DOHH2 (cell line): Measurements from ENCODE around the gene EYA2.

ENCODE experiments used
- H3F3A ChIP-seq: fragments of 200-600 bp; sonication (generic), shearing (Covaris generic); 2 replicates; pipeline ENCODE4 v1.6.0; 2016; ENCODE audit warnings: antibody characterized with exemption, mild to moderate bottlenecking; ENCODE audit not compliant: control insufficient read depth, insufficient read depth
- H3K27ac ChIP-seq: fragments of 200-600 bp; sonication (generic); 2 replicates; pipeline ENCODE4 v1.5.1; 2014; ENCODE audit warnings: low read depth, mild to moderate bottlenecking, low read length, moderate library complexity
- H3K27me3 ChIP-seq: fragments of 200-600 bp; sonication (generic); 2 replicates; pipeline ENCODE4 v1.6.1; 2014; ENCODE audit warnings: mild to moderate bottlenecking, low read length, mixed read lengths; ENCODE audit not compliant: control insufficient read depth
- H3K36me3 ChIP-seq: fragments of 200-600 bp; sonication (generic); 2 replicates; pipeline ENCODE4 v1.6.1; 2014; ENCODE audit warnings: mild to moderate bottlenecking, low read length, moderate library complexity, mixed read lengths; ENCODE audit not compliant: control insufficient read depth
- H3K4me1 ChIP-seq: fragments of 200-600 bp; sonication (generic); 2 replicates; pipeline ENCODE4 v1.6.1; 2014; ENCODE audit warnings: mild to moderate bottlenecking, low read length, mixed read lengths; ENCODE audit not compliant: control insufficient read depth
- H3K4me2 ChIP-seq: fragments of 200-600 bp; sonication (generic); 2 replicates; pipeline ENCODE4 v1.6.0; 2014; ENCODE audit warnings: mild to moderate bottlenecking, low read length, moderate library complexity
- H3K4me3 ChIP-seq: fragments of 200-600 bp; sonication (generic); 2 replicates; pipeline ENCODE4 v1.5.1; 2014; ENCODE audit warnings: mild to moderate bottlenecking, low read length, mixed read lengths
- H3K79me2 ChIP-seq: fragments of 200-600 bp; sonication (generic); 2 replicates; pipeline ENCODE4 v1.6.1; 2014; ENCODE audit warnings: mild to moderate bottlenecking, low read length, mixed read lengths; ENCODE audit not compliant: control insufficient read depth
- H3K9me2 ChIP-seq: fragments of 200-600 bp; sonication (generic); replicated peaks from 2 replicates; pipeline ENCODE4 v1.6.1; 2014; ENCODE audit warnings: mild to moderate bottlenecking, low read length, mixed read lengths; ENCODE audit not compliant: control insufficient read depth
- H3K9me3 ChIP-seq: fragments of 200-600 bp; sonication (generic); 2 replicates; pipeline ENCODE4 v1.6.1; 2014; ENCODE audit warnings: antibody characterized with exemption, low read length, mixed read lengths; ENCODE audit not compliant: control insufficient read depth, insufficient read depth
- H4K20me1 ChIP-seq: fragments of 200-600 bp; sonication (generic); 2 replicates; pipeline ENCODE4 v1.6.0; 2014; ENCODE audit warnings: low read depth, mild to moderate bottlenecking, antibody characterized with exemption, low read length, moderate library complexity; ENCODE audit not compliant: control insufficient read depth, insufficient read depth
- EZH2phosphoT487 ChIP-seq: fragments of 200-600 bp; sonication (generic); IDR thresholded peaks from 2 replicates; pipeline ENCODE4 v1.6.1; 2017; ENCODE audit warnings: borderline replicate concordance, mild to moderate bottlenecking, antibody characterized with exemption, low read length, moderate library complexity, mixed read lengths
- TF ChIP-seq, protein P1 (sequence below): fragments of 200-600 bp; sonication (generic); IDR thresholded peaks from one replicate; pipeline ENCODE4 v1.5.1; 2014; ENCODE audit warnings: antibody characterized with exemption, mild to moderate bottlenecking, low read depth, low read length; ENCODE audit not compliant: poor library complexity, severe bottlenecking

Gene EYA2

DNA sequence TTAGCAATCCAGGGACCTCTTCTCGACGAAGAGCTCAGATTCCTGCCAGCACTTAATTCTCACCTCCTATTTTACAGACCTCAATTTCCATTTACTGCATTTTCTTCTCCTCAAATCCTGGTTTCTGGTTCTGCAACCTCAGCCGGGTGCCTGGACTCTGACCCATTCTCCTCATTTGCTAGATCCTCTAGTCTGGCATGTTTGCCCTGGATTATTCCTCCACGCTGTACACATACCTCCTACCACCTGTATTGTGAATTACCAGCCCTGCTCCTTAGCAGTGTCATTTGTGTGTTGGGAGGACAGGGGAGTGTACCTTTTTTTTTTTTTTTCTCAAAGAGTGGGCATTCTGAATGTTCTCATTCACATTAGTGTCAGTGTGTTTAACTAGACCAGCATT, 257.4 kb downstream of the EYA2 start:
- Histone ChIP-seq H3K9me3 (no peaks in the 10 kb centered on the region), H3K9me2 (no peaks in the 10 kb centered on the region), H3K4me3 (no peak overlapping the region), H4K20me1 (no peaks in the 10 kb centered on the region), H3K27me3 (no peaks in the 10 kb centered on the region), H3K79me2 (no peaks in the 10 kb centered on the region), H3K4me2 (no peak overlapping the region), H3K36me3 (no peaks in the 10 kb centered on the region), H3K27ac (no peak overlapping the region), H3F3A (no peaks in the 10 kb centered on the region), H3K4me1 (no peaks in the 10 kb centered on the region)
- TF ChIP-seq, protein P1, sequence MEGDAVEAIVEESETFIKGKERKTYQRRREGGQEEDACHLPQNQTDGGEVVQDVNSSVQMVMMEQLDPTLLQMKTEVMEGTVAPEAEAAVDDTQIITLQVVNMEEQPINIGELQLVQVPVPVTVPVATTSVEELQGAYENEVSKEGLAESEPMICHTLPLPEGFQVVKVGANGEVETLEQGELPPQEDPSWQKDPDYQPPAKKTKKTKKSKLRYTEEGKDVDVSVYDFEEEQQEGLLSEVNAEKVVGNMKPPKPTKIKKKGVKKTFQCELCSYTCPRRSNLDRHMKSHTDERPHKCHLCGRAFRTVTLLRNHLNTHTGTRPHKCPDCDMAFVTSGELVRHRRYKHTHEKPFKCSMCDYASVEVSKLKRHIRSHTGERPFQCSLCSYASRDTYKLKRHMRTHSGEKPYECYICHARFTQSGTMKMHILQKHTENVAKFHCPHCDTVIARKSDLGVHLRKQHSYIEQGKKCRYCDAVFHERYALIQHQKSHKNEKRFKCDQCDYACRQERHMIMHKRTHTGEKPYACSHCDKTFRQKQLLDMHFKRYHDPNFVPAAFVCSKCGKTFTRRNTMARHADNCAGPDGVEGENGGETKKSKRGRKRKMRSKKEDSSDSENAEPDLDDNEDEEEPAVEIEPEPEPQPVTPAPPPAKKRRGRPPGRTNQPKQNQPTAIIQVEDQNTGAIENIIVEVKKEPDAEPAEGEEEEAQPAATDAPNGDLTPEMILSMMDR, result no peak
- TF ChIP-seq EZH2phosphoT487, result no peak

DNA sequence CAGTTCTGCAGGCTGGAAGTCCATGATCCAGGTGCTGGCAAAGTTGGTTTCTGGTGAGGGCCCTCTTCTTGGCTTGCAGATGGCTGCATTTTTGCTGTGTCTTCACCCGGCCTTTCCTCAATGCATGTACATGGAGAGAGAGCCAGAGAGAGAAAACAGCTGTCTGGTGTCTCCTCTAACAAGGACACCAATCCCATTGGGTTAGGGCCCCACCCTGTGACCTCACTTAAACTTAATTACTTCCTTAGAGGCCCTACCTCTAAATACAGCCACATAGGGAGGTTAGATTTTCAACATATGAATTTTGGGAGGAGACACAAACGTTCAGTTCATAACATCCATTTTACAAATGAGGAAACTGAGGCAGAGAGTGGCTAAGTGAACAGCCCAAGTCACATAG, 259.4 kb downstream of the EYA2 start:
- H3F3A ChIP-seq, result no peaks in the 10 kb centered on the region
- no peak for TF ChIP-seq EZH2phosphoT487
- TF ChIP-seq, protein P1, result no peak
- H4K20me1 ChIP-seq, result no peaks in the 10 kb centered on the region
- H3K36me3 ChIP-seq, result no peaks in the 10 kb centered on the region
- H3K27me3 ChIP-seq, result no peaks in the 10 kb centered on the region
- H3K4me1 ChIP-seq, result no peaks in the 10 kb centered on the region
- no peaks in the 10 kb centered on the region for H3K79me2 ChIP-seq
- H3K9me3 ChIP-seq, result no peaks in the 10 kb centered on the region
- no peak overlapping the region for H3K4me2 ChIP-seq
- H3K27ac ChIP-seq, result no peak overlapping the region
- H3K9me2 ChIP-seq, result no peaks in the 10 kb centered on the region
- no peak overlapping the region for H3K4me3 ChIP-seq

DNA sequence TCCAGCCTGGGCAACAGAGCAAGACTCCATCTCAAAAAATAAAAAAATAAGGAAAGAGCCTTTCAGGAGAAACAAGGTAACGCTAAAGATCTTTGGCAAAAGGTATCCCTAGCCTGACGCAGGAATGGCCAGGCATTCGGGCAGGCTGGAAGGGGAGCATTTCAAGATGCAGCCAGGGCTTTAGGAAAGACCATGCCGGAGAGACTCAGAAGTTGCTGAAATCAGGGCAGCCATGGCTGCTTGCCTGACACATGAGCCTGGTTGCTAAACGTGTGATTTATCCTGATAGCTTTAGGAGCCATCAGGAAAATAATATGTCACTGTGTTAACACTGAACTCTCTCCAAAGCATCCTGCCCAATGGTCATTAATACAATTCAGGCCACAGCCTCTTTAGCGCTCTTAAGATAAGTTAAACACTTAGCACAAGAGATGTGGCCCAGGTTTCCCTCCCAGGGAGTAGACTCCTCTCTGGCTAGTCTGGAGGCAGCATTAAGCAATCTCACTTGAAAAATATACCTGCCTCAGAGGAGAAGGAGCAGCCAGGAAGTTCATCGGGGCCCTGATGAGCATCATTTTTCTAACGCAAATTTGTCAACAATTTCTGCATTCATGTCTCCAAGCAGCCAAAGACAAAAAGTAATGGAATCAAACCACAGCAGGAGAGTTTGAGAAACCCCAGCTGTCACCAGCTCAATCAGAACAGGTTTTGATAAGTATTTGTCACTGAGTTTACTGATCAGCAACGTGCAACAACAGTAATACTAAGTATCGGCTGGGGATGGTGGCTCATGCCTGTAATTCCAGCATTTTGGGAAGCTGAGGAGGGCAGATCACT, 261.9 kb downstream of the EYA2 start:
- Histone ChIP-seq H3K9me2 (no peaks in the 10 kb centered on the region), H3K79me2 (no peaks in the 10 kb centered on the region), H3K9me3 (no peaks in the 10 kb centered on the region), H3K4me2 (no peak overlapping the region), H3K27ac (no peak overlapping the region), H3K36me3 (no peaks in the 10 kb centered on the region), H3F3A (no peaks in the 10 kb centered on the region), H3K4me1 (no peaks in the 10 kb centered on the region), H3K4me3 (no peak overlapping the region), H3K27me3 (no peaks in the 10 kb centered on the region), H4K20me1 (no peaks in the 10 kb centered on the region)
- TF ChIP-seq, protein P1, result no peak
- no peak for TF ChIP-seq EZH2phosphoT487
